GM12892 (cell line): Measurements from ENCODE around the gene IGF2BP1.

Source experiments
- POLR2A ChIP-seq: IDR thresholded peaks from 2 replicates; pipeline ENCODE4 v1.6.1; 2011; ENCODE audit warnings: low read depth, low read length, control low read depth
- TAF1 ChIP-seq: IDR thresholded peaks from 2 replicates; pipeline ENCODE4 v1.6.1; 2011; ENCODE audit warnings: low read depth, mild to moderate bottlenecking, control low read depth, low read length, borderline replicate concordance

- no peak for TF ChIP-seq POLR2A
- TF ChIP-seq TAF1: no peak
Measured at GRCh38 chr17:49053171-49053829, 56.1 kb downstream of the IGF2BP1 start.
